Measurements from ENCODE around the gene C16orf90.

The C16orf90 gene

GRCh38 chr16:3488801-3489200, 6.5 kb downstream of the C16orf90 start:
- no peak for TF ChIP-seq CTCF (IDR thresholded peaks at IDR 0.05)
- TF ChIP-seq ZFX (IDR thresholded peaks at IDR 0.05; ENCODE audit: borderline replicate concordance) = no peak
- no peak overlapping the region for H3K27ac ChIP-seq

GRCh38 chr16:3487521-3488410, 7.5 kb downstream of the C16orf90 start:
- H3K27ac ChIP-seq = no peak overlapping the region
- TF ChIP-seq CTCF (IDR thresholded peaks at IDR 0.05) = no peak
- TF ChIP-seq ZFX (IDR thresholded peaks at IDR 0.05; ENCODE audit: borderline replicate concordance) = no peak

- no peak for TF ChIP-seq ZFX (IDR thresholded peaks at IDR 0.05; ENCODE audit: borderline replicate concordance)
- no peak for TF ChIP-seq CTCF (IDR thresholded peaks at IDR 0.05)
- H3K27ac ChIP-seq = no peak overlapping the region
These were observed 8.6 kb downstream of the C16orf90 start for GRCh38 chr16:3486506-3487215.

- TF ChIP-seq ZFX (IDR thresholded peaks at IDR 0.05; ENCODE audit: borderline replicate concordance) (no peak), CTCF (IDR thresholded peaks at IDR 0.05) (no peak)
- H3K27ac ChIP-seq = no peak overlapping the region
These were observed 9.3 kb downstream of the C16orf90 start for GRCh38 chr16:3485821-3486505.

- no peak for TF ChIP-seq CTCF (IDR thresholded peaks at IDR 0.05)
- no peak overlapping the region for H3K27ac ChIP-seq
These were observed 10.1 kb downstream of the C16orf90 start for GRCh38 chr16:3485097-3485745.

- no peak overlapping the region for H3K27ac ChIP-seq
- TF ChIP-seq ZFX (IDR thresholded peaks at IDR 0.05; ENCODE audit: borderline replicate concordance) = no peak
- TF ChIP-seq CTCF (IDR thresholded peaks at IDR 0.05) = no peak
These were observed 10.8 kb downstream of the C16orf90 start for GRCh38 chr16:3484318-3485096.

Data from 22Rv1 (cell line).